ENCODE measurements around the gene CLTRN. TPM values are rescaled to one million over a fixed set of nuclear protein-coding genes. Genes with fewer than 3 reads are reported as not detected.

CLTRN gene
- total RNA-seq, 2 experiments from 2014 or later: 0.61 to 0.62 TPM

Other genes with a start within 250 kb of the CLTRN start
- gene PIR, start 171.5 kb downstream of the CLTRN start, total RNA-seq: 1 to 10 TPM; 1.4 to 2.3 TPM
- gene BMX, start 164.0 kb downstream of the CLTRN start, total RNA-seq: not detected
- not detected for gene ACE2, start 63.8 kb downstream of the CLTRN start, total RNA-seq
- gene CA5B, start 73.5 kb upstream of the CLTRN start, total RNA-seq: 10 to 100 TPM; 13.3 to 17.7 TPM
- 10 to 100 TPM; 12.4 TPM for gene ZRSR2, start 125.7 kb upstream of the CLTRN start, total RNA-seq
- 10 to 100 TPM; 22.3 to 24.5 TPM for gene AP1S2, start 190.0 kb upstream of the CLTRN start, total RNA-seq

Data from activated CD4-positive, alpha-beta T cell treated with anti-CD3 and anti-CD28 coated beads for 36 hours (primary cell).